A549 treated with ZK216348 at 1 μM for 4 hours (cell line): ENCODE data around the gene CSH1. TPM values are rescaled to one million over a fixed set of nuclear protein-coding genes. Genes with fewer than 3 reads are reported as not detected.

Source experiments
- total RNA-seq: library from RNA; stranded (reverse); fragments of 200-300 nt; extraction: Qiagen RNA extraction; gene quantifications from 5 replicates; pipeline ENCODE4 v1.2.3, GENCODE V29; 2022; ENCODE audit warnings: low read depth

Gene CSH1
- not detected in 5 replicates for total RNA-seq

GRCh38 chr17:63896524-63897354 lies at the start of gene CSH1:
TSS of gene CSH1 (minus strand) at chr17:63896574. CDS start at chr17:63896511, 63 bp downstream.

GRCh38 chr17:63931981-63932561 lies 35.7 kb upstream of the CSH1 start, which contains the start of gene CD79B:
TSS of gene CD79B (minus strand) at chr17:63932331. CDS start at chr17:63932261, 70 bp downstream.

GRCh38 chr17:63918789-63919305 lies 22.5 kb upstream of the CSH1 start, which contains the start of gene GH1:
TSS of gene GH1 (minus strand) at chr17:63918839. CDS start at chr17:63918776, 63 bp downstream.

DNA sequence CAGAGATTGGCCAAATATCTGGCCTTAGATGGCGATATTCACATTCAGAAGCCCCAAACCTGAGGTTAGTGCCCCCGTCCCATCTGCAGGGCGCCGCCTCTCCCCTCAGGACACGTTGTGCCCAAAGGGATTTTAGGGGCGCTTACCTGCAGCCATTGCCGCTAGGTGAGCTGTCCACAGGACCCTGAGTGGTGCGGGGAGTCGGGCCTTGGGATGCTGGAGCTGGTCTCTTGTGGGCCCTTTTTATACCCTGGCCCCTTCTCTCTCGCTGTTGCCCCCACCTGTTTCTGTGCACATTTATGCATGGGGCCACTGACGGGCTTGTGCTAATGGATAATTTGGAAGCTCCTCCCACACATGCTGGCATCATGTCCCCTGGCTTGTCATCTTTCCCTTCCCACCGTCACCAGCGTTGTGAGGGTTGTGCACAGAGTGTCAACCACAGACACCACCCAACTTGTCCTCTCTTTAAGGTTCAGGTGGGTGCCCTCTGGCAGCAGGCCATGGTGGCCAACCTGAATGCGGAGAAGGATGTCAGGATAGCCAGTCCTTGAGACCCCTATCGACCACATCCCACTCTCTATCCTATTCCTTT lies 14.8 kb upstream of the CSH1 start, which contains the start of gene CSHL1:
Gene CSHL1 (minus strand): TSS at position 218 of the 595 bp plus-strand sequence. CDS start 62 bp downstream, at position 156.

DNA sequence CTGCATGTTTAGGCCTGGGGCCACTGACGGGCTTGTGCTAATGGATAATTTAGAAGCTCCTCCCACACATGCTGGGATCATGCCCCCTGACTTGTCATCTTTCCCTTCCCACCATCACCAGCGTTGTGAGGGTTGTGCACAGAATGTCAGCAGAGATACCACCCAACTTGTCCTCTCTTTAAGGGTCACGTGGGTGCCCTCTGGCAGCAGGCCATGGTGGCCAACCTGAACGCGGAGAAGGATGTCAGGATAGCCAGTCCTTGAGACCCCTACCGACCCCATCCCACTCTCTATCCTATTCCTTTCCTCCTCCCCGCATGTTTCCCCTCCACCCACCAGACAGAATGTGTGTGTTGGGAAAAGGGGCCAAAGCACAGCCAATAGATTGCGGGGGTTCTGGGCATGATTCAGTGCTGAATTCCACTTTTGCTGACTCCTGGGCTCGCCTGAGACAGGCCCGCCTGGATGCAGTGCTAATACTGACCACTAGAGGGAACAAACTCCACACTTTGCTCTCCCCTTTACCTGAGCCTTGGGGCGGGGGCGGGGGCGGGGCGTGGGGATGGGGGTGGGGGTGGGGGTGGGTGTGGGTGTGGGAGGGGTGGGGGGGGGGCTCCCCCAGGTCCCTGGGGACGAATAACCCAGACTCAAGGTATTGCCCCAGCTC lies 14.3 kb downstream of the CSH1 start, which contains the start of gene GH2:
Gene GH2 (minus strand): TSS at position 10 of the 667 bp plus-strand sequence. CDS start 143 bp downstream, outside the sequence.

GRCh38 chr17:63873577-63873976 lies 22.8 kb downstream of the CSH1 start, which contains the start of gene CSH2:
TSS of gene CSH2 (minus strand) at chr17:63873677. CDS start at chr17:63873614, 63 bp downstream.

Other genes with a start within 250 kb of the CSH1 start
- gene LIMD2, start 196.4 kb downstream of the CSH1 start, total RNA-seq = 5.9 to 15.6 TPM (median 13.4 TPM) in 5 replicates
- 25.3 to 30.1 TPM (median 26.8 TPM) in 5 replicates for gene STRADA, start 154.8 kb downstream of the CSH1 start, total RNA-seq
- gene CCDC47, start 123.0 kb downstream of the CSH1 start, total RNA-seq = 95.9 to 135 TPM (median 108 TPM) in 5 replicates
- 86.2 to 127 TPM (median 101 TPM) in 5 replicates for gene DDX42, start 122.4 kb downstream of the CSH1 start, total RNA-seq
- gene PSMC5, start 69.1 kb downstream of the CSH1 start, total RNA-seq = 204 to 242 TPM (median 212 TPM) in 5 replicates
- 55.3 to 68.1 TPM (median 57.2 TPM) in 5 replicates for gene FTSJ3, start 68.9 kb downstream of the CSH1 start, total RNA-seq
- gene SMARCD2, start 53.9 kb downstream of the CSH1 start, total RNA-seq = 45.9 to 66.3 TPM (median 59.3 TPM) in 5 replicates
- gene CSH2, start 22.9 kb downstream of the CSH1 start, total RNA-seq = not detected in 5 replicates
- gene GH2, start 14.6 kb downstream of the CSH1 start, total RNA-seq = not detected in 5 replicates
- gene CSHL1, start 14.7 kb upstream of the CSH1 start, total RNA-seq = not detected in 5 replicates
- not detected in 5 replicates for gene GH1, start 22.3 kb upstream of the CSH1 start, total RNA-seq
- gene CD79B, start 35.8 kb upstream of the CSH1 start, total RNA-seq = 0.20 to 0.70 TPM in 2 of 5 replicates, not detected in the others
- gene SCN4A, start 76.3 kb upstream of the CSH1 start, total RNA-seq = 0.01 to 0.11 TPM (median 0.07 TPM) in 4 of 5 replicates, not detected in the other
- 0.66 to 1.8 TPM (median 0.68 TPM) in 5 replicates for gene PRR29, start 101.8 kb upstream of the CSH1 start, total RNA-seq
- gene ICAM2, start 124.1 kb upstream of the CSH1 start, total RNA-seq = not detected in 5 replicates
- 2.3 to 5.4 TPM (median 4.0 TPM) in 5 replicates for gene ERN1, start 233.6 kb upstream of the CSH1 start, total RNA-seq